GM12878 (cell line): Measurements from ENCODE around the gene ZDHHC14. TPM values are rescaled to one million over a fixed set of nuclear protein-coding genes. Genes with fewer than 3 reads are reported as not detected.

Experiments
- ATAC-seq: fragments of 200-7000 bp; cut with Tn5 transposase; 3 replicates; pipeline ENCODE4 v1.9.1; 2020; ENCODE audit warnings: mild to moderate bottlenecking, moderate library complexity
- BruUV-seq: library from RNA; stranded (reverse); fragments of 400-500 nt; replicated peaks from 2 replicates; lab custom pipeline; 2021; lab: Mats Ljungman, UMichigan
- CTCF ChIA-PET: fragments of 300-600 bp; sonication (Branson Sonifier 250); formaldehyde crosslinking; extraction: SDS; loops from one replicate; lab custom pipeline; 2021; ENCODE audit warnings: inconsistent platforms; lab: Yijun Ruan, JAX
- POLR2A ChIA-PET: fragments of 350-600 bp; formaldehyde crosslinking; extraction: SDS; loops from one replicate; lab custom pipeline; 2021; ENCODE audit warnings: inconsistent platforms; lab: Charles Lee
- RAD21 ChIA-PET: fragments of 300-600 bp; sonication (Branson Sonifier 250); formaldehyde crosslinking; loops from one replicate; lab custom pipeline; 2023; ENCODE audit warnings: antibody characterized with exemption; ENCODE audit not compliant: unreplicated experiment; lab: Charles Lee
- SMC1A ChIA-PET: fragments of 300-600 bp; sonication (Branson Sonifier 250); formaldehyde crosslinking; loops from one replicate; lab custom pipeline; 2023; ENCODE audit not compliant: unreplicated experiment, uncharacterized antibody; lab: Charles Lee
- DNase-seq: peaks from one replicate; pipeline ENCODE4 v3.0.0-alpha.2; 2011; ENCODE audit warnings: low read depth, low spot score
- FAIRE-seq: peaks from 3 replicates; lab custom pipeline; 2011; peaks lifted over from hg19 to GRCh38; lab: Jason Lieb, UNC
- H2AFZ ChIP-seq: 2 replicates; pipeline ENCODE4 v1.6.0; 2011; ENCODE audit warnings: low read depth, low read length, control low read depth; ENCODE audit not compliant: control insufficient read depth
- H3K27ac ChIP-seq: 2 replicates; pipeline ENCODE4 v1.5.1; 2011; ENCODE audit warnings: control low read depth; ENCODE audit not compliant: control insufficient read depth, insufficient read depth
- H3K27me3 ChIP-seq, 2 experiments: replicated peaks in 1 of 2; 2 replicates each; pipeline versions ENCODE4 v1.6.0 to v1.6.1; 2011; ENCODE audit warnings: low read length in 1 of 2; ENCODE audit not compliant: control insufficient read depth in 2 of 2, insufficient read depth in 2 of 2
- H3K36me3 ChIP-seq, 2 experiments: 2 replicates each; pipeline ENCODE4 v1.5.1; 2011; ENCODE audit warnings: low read length in 1 of 2; ENCODE audit not compliant: control insufficient read depth in 2 of 2, insufficient read depth in 2 of 2
- H3K4me1 ChIP-seq: 2 replicates; pipeline ENCODE4 v1.6.1; 2011; ENCODE audit warnings: mild to moderate bottlenecking, low read length, moderate library complexity, mixed read lengths; ENCODE audit not compliant: control insufficient read depth, insufficient read depth
- H3K4me2 ChIP-seq: 2 replicates; pipeline ENCODE4 v1.6.0; 2011; ENCODE audit warnings: control low read depth; ENCODE audit not compliant: control insufficient read depth, insufficient read depth
- H3K4me3 ChIP-seq: fragments of 200-600 bp; sonication (generic); 2 replicates; pipeline ENCODE4 v1.5.1; 2016
- H3K79me2 ChIP-seq: 2 replicates; pipeline ENCODE4 v1.6.0; 2011; ENCODE audit warnings: low read length; ENCODE audit not compliant: control insufficient read depth, insufficient read depth
- H3K9ac ChIP-seq: 2 replicates; pipeline ENCODE4 v1.8.0; 2011; ENCODE audit warnings: low read length, control low read depth, mixed read lengths; ENCODE audit not compliant: control insufficient read depth, insufficient read depth
- H3K9me3 ChIP-seq: replicated peaks from 3 replicates; pipeline ENCODE4 v1.5.1; 2011; ENCODE audit warnings: mild to moderate bottlenecking, low read length; ENCODE audit not compliant: control insufficient read depth, insufficient read depth
- H4K20me1 ChIP-seq: 2 replicates; pipeline ENCODE4 v1.6.0; 2011; ENCODE audit not compliant: control insufficient read depth, insufficient read depth
- ATF7 ChIP-seq: fragments of 450-650 bp; IDR thresholded peaks from 2 replicates; pipeline ENCODE4 v1.6.1; 2016; ENCODE audit warnings: low read depth, mild to moderate bottlenecking
- BCL11A ChIP-seq: IDR thresholded peaks from 2 replicates; pipeline ENCODE4 v1.6.1; 2011; ENCODE audit warnings: low read depth, low read length
- BMI1 ChIP-seq: fragments of 450-650 bp; IDR thresholded peaks from 2 replicates; pipeline ENCODE4 v1.6.1; 2016; ENCODE audit warnings: mild to moderate bottlenecking, moderate library complexity, borderline replicate concordance
- GABPA ChIP-seq: IDR thresholded peaks from 2 replicates; pipeline ENCODE4 v1.6.1; 2014; ENCODE audit warnings: antibody characterized with exemption, low read depth, mild to moderate bottlenecking, inconsistent platforms
- IRF4 ChIP-seq: IDR thresholded peaks from 2 replicates; pipeline ENCODE4 v1.6.1; 2011; ENCODE audit warnings: low read depth, low read length
- KDM1A ChIP-seq: fragments of 200-600 bp; sonication (generic); IDR thresholded peaks from 2 replicates; pipeline ENCODE4 v1.6.1; 2016; ENCODE audit warnings: borderline replicate concordance
- KLF5 ChIP-seq: fragments of 450-650 bp; IDR thresholded peaks from 2 replicates; pipeline ENCODE4 v1.6.1; 2014; ENCODE audit warnings: mild to moderate bottlenecking; ENCODE audit not compliant: partially characterized antibody
- MLLT1 ChIP-seq: fragments of 450-650 bp; IDR thresholded peaks from 2 replicates; pipeline ENCODE4 v1.6.1; 2016; ENCODE audit warnings: mild to moderate bottlenecking
- NBN ChIP-seq: fragments of 450-650 bp; IDR thresholded peaks from 2 replicates; pipeline ENCODE4 v1.6.1; 2016
- NFYB ChIP-seq: IDR thresholded peaks from 2 replicates; pipeline ENCODE4 v1.6.1; 2011; ENCODE audit warnings: low read depth, mild to moderate bottlenecking, low read length, improper control_type of control experiment, moderate library complexity; ENCODE audit not compliant: insufficient read depth
- PKNOX1 ChIP-seq: fragments of 450-650 bp; IDR thresholded peaks from 2 replicates; pipeline ENCODE4 v1.6.1; 2016; ENCODE audit warnings: mild to moderate bottlenecking
- POLR2A ChIP-seq: IDR thresholded peaks from 2 replicates; pipeline ENCODE4 v1.6.1; 2011; ENCODE audit warnings: low read depth, mild to moderate bottlenecking, low read length
- RAD21 ChIP-seq: IDR thresholded peaks from 2 replicates; pipeline ENCODE4 v1.6.1; 2011; ENCODE audit warnings: mild to moderate bottlenecking, low read depth, low read length, moderate library complexity; ENCODE audit not compliant: insufficient read depth
- RAD51 ChIP-seq: fragments of 450-650 bp; IDR thresholded peaks from 2 replicates; pipeline ENCODE4 v1.6.1; 2016; ENCODE audit warnings: moderate library complexity, mild to moderate bottlenecking, inconsistent platforms
- TCF7 ChIP-seq: IDR thresholded peaks from 2 replicates; pipeline ENCODE4 v1.6.1; 2014; ENCODE audit warnings: antibody characterized with exemption, borderline replicate concordance
- YY1 ChIP-seq: IDR thresholded peaks from 2 replicates; pipeline ENCODE4 v1.6.1; 2011; ENCODE audit warnings: low read depth, mild to moderate bottlenecking, low read length
- WGBS: methylation state at CpG from one replicate; pipeline ENCODE4 v1.1.6; 2016; ENCODE audit warnings: low lambda C conversion rate; ENCODE audit not compliant: insufficient replicate concordance, insufficient coverage; ENCODE audit errors: missing lambda C conversion rate; 5-methylcytosine and 5-hydroxymethylcytosine counted together
- in situ Hi-C: fragments of 300-500 bp; cut with MboI; formaldehyde crosslinking; loops from 9 replicates; pipeline ENCODE4 v1.14.3; 2018; ENCODE audit warnings: mixed read lengths
- intact Hi-C: fragments of 100-400 bp; cut with micrococcal nuclease; formaldehyde crosslinking; loops from one replicate; pipeline ENCODE4 v1.14.2; 2022; ENCODE audit not compliant: unreplicated experiment
- polyA plus RNA-seq, 11 experiments: library from polyadenylated mRNA; depleted of rRNA in 4 of 11; unstranded in 6 of 11; stranded (reverse) in 5 of 11; fragments of >200 nt; fragmentation: Nextera tagmentation in 4 of 11; fragmentation: Illumina TruSeq in 1 of 11; extraction: Ambion mirVana in 4 of 11; extraction: Trizol in 1 of 11; gene quantifications; 1 replicate in 1 of 11; 2 replicates in 10 of 11; pipeline versions ENCODE4 v1.2.1 to v1.2.3, GENCODE V29; 2011 to 2016; ENCODE audit warnings: inconsistent platforms in 2 of 11, missing spikeins in 2 of 11, low read depth in 1 of 11
- total RNA-seq, 4 experiments: library from RNA; depleted of rRNA in 3 of 4; stranded (reverse); fragments of >200 nt in 3 of 4; fragmentation: Illumina TruSeq in 1 of 4; extraction: Trizol in 1 of 4; gene quantifications; 2 replicates each; pipeline versions ENCODE4 v1.2.1 to v1.2.3, GENCODE V29; 2013 to 2021
- TF ChIP-seq, protein P1 (sequence below): IDR thresholded peaks from 2 replicates; pipeline ENCODE4 v1.6.1; 2012; ENCODE audit warnings: low read length, inconsistent platforms
- TF ChIP-seq, protein P2 (sequence below): fragments of 450-650 bp; IDR thresholded peaks from 2 replicates; pipeline ENCODE4 v1.6.1; 2018; ENCODE audit warnings: mild to moderate bottlenecking, low read depth, moderate library complexity; ENCODE audit not compliant: partially characterized antibody

The ZDHHC14 gene
- total and polyA plus RNA-seq, 10 of the 15 experiments (the other 5 are each of a cell fraction or from before 2014, with no cell fraction given): 0.15 to 16.0 (median 0.76) TPM; not detected in 1

- POLR2A ChIA-PET: no interaction called here
Observed at GRCh38 chr6:157594292-157594691, 213.3 kb downstream of the ZDHHC14 start.

More at GRCh38 chr6:157594292-157594691, 213.3 kb downstream of the ZDHHC14 start:
- in situ Hi-C loops (no loop called here), intact Hi-C loops (no loop called here)
- Histone ChIP-seq H2AFZ (no peak overlapping the region), H3K27me3 (no peaks in the 10 kb centered on the region), H3K79me2 (no peaks in the 10 kb centered on the region), H3K9ac (no peak overlapping the region), H3K9me3 (peaks cover 11% of the 10 kb centered on the region; the same call in 1 of the 3 replicates), H3K4me3 (no peak overlapping the region), H3K36me3 (peaks cover 0 to 4% of the 10 kb centered on the region in 2 experiments; a peak in 2 of 4 replicates), H4K20me1 (no peaks in the 10 kb centered on the region), H3K27ac (no peak overlapping the region), H3K4me2 (no peak overlapping the region), H3K4me1 (no peaks in the 10 kb centered on the region; the same call in 1 of the 2 replicates)
- CTCF ChIA-PET: interaction anchor here (0.8 to 1.1 kb wide), 5 partner anchors 15 to 279 kb away, joined by 3 to 4 read pairs (median 3); no protein-coding TSS in a partner anchor
- no TSS peak for BruUV-seq
- FAIRE-seq: no peak
- 90% methylated on average over 7 of the region's 7 CpGs for WGBS
- no peak for ATAC-seq
- SMC1A ChIA-PET: interaction anchor here (0.8 to 1.7 kb wide), 7 partner anchors 21 to 279 kb away, joined by 3 to 9 read pairs (median 3); partner anchors contain the start of gene TMEM242
- RAD21 ChIA-PET: interaction anchor here (1.0 to 1.5 kb wide), 4 partner anchors 23 to 280 kb away, joined by 3 to 5 read pairs (median 4); no protein-coding TSS in a partner anchor
- TF ChIP-seq, protein P1, sequence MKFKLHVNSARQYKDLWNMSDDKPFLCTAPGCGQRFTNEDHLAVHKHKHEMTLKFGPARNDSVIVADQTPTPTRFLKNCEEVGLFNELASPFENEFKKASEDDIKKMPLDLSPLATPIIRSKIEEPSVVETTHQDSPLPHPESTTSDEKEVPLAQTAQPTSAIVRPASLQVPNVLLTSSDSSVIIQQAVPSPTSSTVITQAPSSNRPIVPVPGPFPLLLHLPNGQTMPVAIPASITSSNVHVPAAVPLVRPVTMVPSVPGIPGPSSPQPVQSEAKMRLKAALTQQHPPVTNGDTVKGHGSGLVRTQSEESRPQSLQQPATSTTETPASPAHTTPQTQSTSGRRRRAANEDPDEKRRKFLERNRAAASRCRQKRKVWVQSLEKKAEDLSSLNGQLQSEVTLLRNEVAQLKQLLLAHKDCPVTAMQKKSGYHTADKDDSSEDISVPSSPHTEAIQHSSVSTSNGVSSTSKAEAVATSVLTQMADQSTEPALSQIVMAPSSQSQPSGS: no peak
- TF ChIP-seq RAD51 (no peak), KLF5 (no peak), POLR2A (no peak), ATF7 (no peak), NFYB (no peak), GABPA (no peak), PKNOX1 (no peak), BCL11A (no peak), YY1 (no peak), RAD21 (no peak), BMI1 (no peak), MLLT1 (no peak), NBN (no peak), KDM1A (no peak), TCF7 (no peak), IRF4 (no peak)
- TF ChIP-seq, protein P2, sequence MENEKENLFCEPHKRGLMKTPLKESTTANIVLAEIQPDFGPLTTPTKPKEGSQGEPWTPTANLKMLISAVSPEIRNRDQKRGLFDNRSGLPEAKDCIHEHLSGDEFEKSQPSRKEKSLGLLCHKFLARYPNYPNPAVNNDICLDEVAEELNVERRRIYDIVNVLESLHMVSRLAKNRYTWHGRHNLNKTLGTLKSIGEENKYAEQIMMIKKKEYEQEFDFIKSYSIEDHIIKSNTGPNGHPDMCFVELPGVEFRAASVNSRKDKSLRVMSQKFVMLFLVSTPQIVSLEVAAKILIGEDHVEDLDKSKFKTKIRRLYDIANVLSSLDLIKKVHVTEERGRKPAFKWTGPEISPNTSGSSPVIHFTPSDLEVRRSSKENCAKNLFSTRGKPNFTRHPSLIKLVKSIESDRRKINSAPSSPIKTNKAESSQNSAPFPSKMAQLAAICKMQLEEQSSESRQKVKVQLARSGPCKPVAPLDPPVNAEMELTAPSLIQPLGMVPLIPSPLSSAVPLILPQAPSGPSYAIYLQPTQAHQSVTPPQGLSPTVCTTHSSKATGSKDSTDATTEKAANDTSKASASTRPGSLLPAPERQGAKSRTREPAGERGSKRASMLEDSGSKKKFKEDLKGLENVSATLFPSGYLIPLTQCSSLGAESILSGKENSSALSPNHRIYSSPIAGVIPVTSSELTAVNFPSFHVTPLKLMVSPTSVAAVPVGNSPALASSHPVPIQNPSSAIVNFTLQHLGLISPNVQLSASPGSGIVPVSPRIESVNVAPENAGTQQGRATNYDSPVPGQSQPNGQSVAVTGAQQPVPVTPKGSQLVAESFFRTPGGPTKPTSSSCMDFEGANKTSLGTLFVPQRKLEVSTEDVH: no peak
- no peak for DNase-seq
